Smooth muscle cell (in vitro differentiated cells): ENCODE data around the gene PACS2. TPM values are rescaled to one million over a fixed set of nuclear protein-coding genes. Genes with fewer than 3 reads are reported as not detected.

Experiments used
- DNase-seq: peaks from one replicate; lab custom pipeline; 2025; ENCODE audit not compliant: unreplicated experiment; lab: John Stamatoyannopoulos, UW
- H2AFZ ChIP-seq: fragments of 200-600 bp; sonication (generic); 2 replicates; pipeline ENCODE4 v1.6.0; 2016; ENCODE audit warnings: antibody characterized with exemption, low read depth, mild to moderate bottlenecking
- H3F3A ChIP-seq: fragments of 200-600 bp; sonication (generic); 2 replicates; pipeline ENCODE4 v1.6.0; 2017; ENCODE audit warnings: antibody characterized with exemption, low read depth
- H3K27ac ChIP-seq: fragments of 200-600 bp; sonication (generic); 2 replicates; pipeline ENCODE4 v1.5.1; 2016; ENCODE audit warnings: low read depth, mild to moderate bottlenecking
- H3K27me3 ChIP-seq: fragments of 200-600 bp; sonication (generic); 2 replicates; pipeline ENCODE4 v1.6.1; 2016; ENCODE audit warnings: low read depth, mild to moderate bottlenecking
- H3K36me3 ChIP-seq: fragments of 200-600 bp; sonication (generic); 2 replicates; pipeline ENCODE4 v1.5.1; 2016; ENCODE audit warnings: low read depth
- H3K4me1 ChIP-seq: fragments of 200-600 bp; sonication (generic); 2 replicates; pipeline ENCODE4 v1.5.1; 2016; ENCODE audit warnings: low read depth
- H3K4me2 ChIP-seq: fragments of 200-600 bp; sonication (generic); 2 replicates; pipeline ENCODE4 v1.6.0; 2016; ENCODE audit warnings: mild to moderate bottlenecking
- H3K4me3 ChIP-seq: fragments of 200-600 bp; sonication (generic); 2 replicates; pipeline ENCODE4 v1.5.1; 2016; ENCODE audit warnings: mild to moderate bottlenecking
- H3K79me2 ChIP-seq: fragments of 200-600 bp; sonication (generic); 2 replicates; pipeline ENCODE4 v1.6.0; 2016; ENCODE audit warnings: low read depth, mild to moderate bottlenecking
- H3K9ac ChIP-seq: fragments of 200-600 bp; sonication (generic); 2 replicates; pipeline ENCODE4 v1.6.0; 2016; ENCODE audit warnings: low read depth
- H3K9me3 ChIP-seq: fragments of 200-600 bp; sonication (generic); replicated peaks from 2 replicates; pipeline ENCODE4 v1.5.1; 2016; ENCODE audit warnings: low read depth
- H4K20me1 ChIP-seq: fragments of 200-600 bp; sonication (generic); 2 replicates; pipeline ENCODE4 v1.6.0; 2016; ENCODE audit warnings: low read depth
- WGBS: methylation state at CpG from one replicate; pipeline ENCODE4 v1.1.7; 2016; ENCODE audit warnings: low lambda C conversion rate; 5-methylcytosine and 5-hydroxymethylcytosine counted together
- polyA plus RNA-seq: library from polyadenylated mRNA; unstranded; fragments of >200 nt; fragmentation: Nextera tagmentation; extraction: Ambion mirVana; gene quantifications from 2 replicates; pipeline ENCODE4 v1.2.1, GENCODE V29; 2016
- total RNA-seq: library from RNA; depleted of rRNA; stranded (reverse); fragments of >200 nt; gene quantifications from 2 replicates; pipeline ENCODE4 v1.2.3, GENCODE V29; 2014
- TF ChIP-seq, protein P1 (sequence below): fragments of 200-600 bp; sonication (generic); IDR thresholded peaks from 2 replicates; pipeline ENCODE4 v1.5.1; 2017; ENCODE audit warnings: borderline replicate concordance, mild to moderate bottlenecking, antibody characterized with exemption; ENCODE audit not compliant: insufficient read depth, poor library complexity, severe bottlenecking

Gene PACS2
- total and polyA plus RNA-seq, 2 experiments from 2014 or later, result 36.9 to 49.1 TPM

- no peaks in the 10 kb centered on the region for H3K9me3 ChIP-seq
- H2AFZ ChIP-seq, result no peak overlapping the region
- no peaks in the 10 kb centered on the region for H3K4me1 ChIP-seq
- WGBS, result 81% methylated on average over 18 of the region's 18 CpGs
- no peak overlapping the region for H3K4me3 ChIP-seq
- no peak for DNase-seq
- peaks cover 19% of the 10 kb centered on the region for H3K79me2 ChIP-seq
- peaks cover 86% of the 10 kb centered on the region for H4K20me1 ChIP-seq
- H3K27me3 ChIP-seq, result no peaks in the 10 kb centered on the region
- TF ChIP-seq, protein P1, sequence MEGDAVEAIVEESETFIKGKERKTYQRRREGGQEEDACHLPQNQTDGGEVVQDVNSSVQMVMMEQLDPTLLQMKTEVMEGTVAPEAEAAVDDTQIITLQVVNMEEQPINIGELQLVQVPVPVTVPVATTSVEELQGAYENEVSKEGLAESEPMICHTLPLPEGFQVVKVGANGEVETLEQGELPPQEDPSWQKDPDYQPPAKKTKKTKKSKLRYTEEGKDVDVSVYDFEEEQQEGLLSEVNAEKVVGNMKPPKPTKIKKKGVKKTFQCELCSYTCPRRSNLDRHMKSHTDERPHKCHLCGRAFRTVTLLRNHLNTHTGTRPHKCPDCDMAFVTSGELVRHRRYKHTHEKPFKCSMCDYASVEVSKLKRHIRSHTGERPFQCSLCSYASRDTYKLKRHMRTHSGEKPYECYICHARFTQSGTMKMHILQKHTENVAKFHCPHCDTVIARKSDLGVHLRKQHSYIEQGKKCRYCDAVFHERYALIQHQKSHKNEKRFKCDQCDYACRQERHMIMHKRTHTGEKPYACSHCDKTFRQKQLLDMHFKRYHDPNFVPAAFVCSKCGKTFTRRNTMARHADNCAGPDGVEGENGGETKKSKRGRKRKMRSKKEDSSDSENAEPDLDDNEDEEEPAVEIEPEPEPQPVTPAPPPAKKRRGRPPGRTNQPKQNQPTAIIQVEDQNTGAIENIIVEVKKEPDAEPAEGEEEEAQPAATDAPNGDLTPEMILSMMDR, result no peak
- H3K4me2 ChIP-seq, result no peak overlapping the region
- no peak overlapping the region for H3K9ac ChIP-seq
- no peak overlapping the region for H3K27ac ChIP-seq
- H3K36me3 ChIP-seq, result no peaks in the 10 kb centered on the region
- H3F3A ChIP-seq, result no peaks in the 10 kb centered on the region
These were observed 23.6 kb downstream of the PACS2 start for GRCh38 chr14:105337966-105338741.

DNA sequence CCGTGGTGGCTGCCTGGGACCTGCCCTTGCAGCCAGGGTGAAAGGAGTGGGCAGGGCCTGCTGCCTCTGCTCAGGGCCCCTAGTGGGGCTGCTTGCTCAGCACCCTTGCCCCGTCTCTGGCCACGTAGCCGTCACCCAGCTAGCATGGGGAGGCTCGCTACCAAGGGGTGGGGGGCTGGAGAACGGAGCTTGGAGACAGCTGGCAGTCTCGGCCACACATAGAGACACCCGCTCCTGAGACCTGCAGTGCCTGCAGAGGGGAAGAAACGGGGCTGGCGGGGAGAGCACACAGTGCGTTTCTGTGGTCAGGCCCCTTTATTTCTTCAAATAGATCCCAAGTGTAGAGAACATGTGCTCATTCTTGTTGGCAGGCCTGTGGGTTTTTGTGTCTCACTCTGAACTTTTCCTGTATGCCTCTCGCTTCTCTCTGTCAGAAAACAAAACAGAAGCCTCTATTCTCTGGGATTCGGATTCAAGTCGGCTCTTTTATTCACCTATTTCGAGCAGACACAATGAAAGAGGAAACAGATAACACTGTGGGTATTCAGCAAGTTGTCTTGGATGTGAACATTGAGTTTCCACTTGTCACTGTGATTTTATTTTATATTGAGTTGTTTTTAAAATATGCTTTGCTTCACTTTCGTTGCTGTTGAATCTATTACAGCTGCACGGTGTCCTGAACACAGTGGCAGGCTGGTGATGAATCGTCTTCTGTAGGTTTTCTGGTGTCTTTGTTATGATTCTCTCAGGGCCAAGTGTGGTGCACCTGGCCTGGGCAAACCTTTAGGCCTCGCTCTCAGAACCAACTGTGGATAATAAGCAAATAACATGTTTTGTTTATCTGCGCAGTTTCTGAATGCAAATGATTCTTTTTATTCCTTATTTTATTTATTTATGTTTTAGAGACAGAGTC lies 26.5 kb downstream of the PACS2 start:
- no peaks in the 10 kb centered on the region for H3F3A ChIP-seq
- DNase-seq, result no peak
- H3K9ac ChIP-seq, result no peak overlapping the region
- H3K27ac ChIP-seq, result no peak overlapping the region
- TF ChIP-seq, protein P1, result no peak
- H3K36me3 ChIP-seq, result no peaks in the 10 kb centered on the region
- H3K9me3 ChIP-seq, result no peaks in the 10 kb centered on the region
- no peak overlapping the region for H2AFZ ChIP-seq
- 93% methylated on average over 20 of the region's 20 CpGs for WGBS
- H3K79me2 ChIP-seq, result peaks cover 34% of the 10 kb centered on the region
- H3K4me2 ChIP-seq, result no peak overlapping the region
- no peaks in the 10 kb centered on the region for H3K27me3 ChIP-seq
- no peak overlapping the region for H3K4me3 ChIP-seq
- H4K20me1 ChIP-seq, result peaks cover 63% of the 10 kb centered on the region
- H3K4me1 ChIP-seq, result no peaks in the 10 kb centered on the region

- no peaks in the 10 kb centered on the region for H3K36me3 ChIP-seq
- no peak overlapping the region for H3K4me2 ChIP-seq
- H3K79me2 ChIP-seq, result peaks cover 24% of the 10 kb centered on the region
- DNase-seq, result no peak
- H3K4me3 ChIP-seq, result no peak overlapping the region
- H3K27me3 ChIP-seq, result no peaks in the 10 kb centered on the region
- no peak overlapping the region for H2AFZ ChIP-seq
- 80% methylated on average over 7 of the region's 7 CpGs for WGBS
- no peaks in the 10 kb centered on the region for H3K4me1 ChIP-seq
- no peaks in the 10 kb centered on the region for H3F3A ChIP-seq
- H3K9me3 ChIP-seq, result no peaks in the 10 kb centered on the region
- no peak overlapping the region for H3K27ac ChIP-seq
- no peak overlapping the region for H3K9ac ChIP-seq
- TF ChIP-seq, protein P1, result no peak
- peaks cover 55% of the 10 kb centered on the region for H4K20me1 ChIP-seq
These were observed 28.6 kb downstream of the PACS2 start for GRCh38 chr14:105343194-105343593.
